ENCODE data around the gene CCDC191.

GRCh38 chr3:114020907-114021306 lies 35.4 kb downstream of the CCDC191 start:
- TF ChIP-seq, protein P1, sequence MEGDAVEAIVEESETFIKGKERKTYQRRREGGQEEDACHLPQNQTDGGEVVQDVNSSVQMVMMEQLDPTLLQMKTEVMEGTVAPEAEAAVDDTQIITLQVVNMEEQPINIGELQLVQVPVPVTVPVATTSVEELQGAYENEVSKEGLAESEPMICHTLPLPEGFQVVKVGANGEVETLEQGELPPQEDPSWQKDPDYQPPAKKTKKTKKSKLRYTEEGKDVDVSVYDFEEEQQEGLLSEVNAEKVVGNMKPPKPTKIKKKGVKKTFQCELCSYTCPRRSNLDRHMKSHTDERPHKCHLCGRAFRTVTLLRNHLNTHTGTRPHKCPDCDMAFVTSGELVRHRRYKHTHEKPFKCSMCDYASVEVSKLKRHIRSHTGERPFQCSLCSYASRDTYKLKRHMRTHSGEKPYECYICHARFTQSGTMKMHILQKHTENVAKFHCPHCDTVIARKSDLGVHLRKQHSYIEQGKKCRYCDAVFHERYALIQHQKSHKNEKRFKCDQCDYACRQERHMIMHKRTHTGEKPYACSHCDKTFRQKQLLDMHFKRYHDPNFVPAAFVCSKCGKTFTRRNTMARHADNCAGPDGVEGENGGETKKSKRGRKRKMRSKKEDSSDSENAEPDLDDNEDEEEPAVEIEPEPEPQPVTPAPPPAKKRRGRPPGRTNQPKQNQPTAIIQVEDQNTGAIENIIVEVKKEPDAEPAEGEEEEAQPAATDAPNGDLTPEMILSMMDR (IDR thresholded peaks at IDR 0.05; ENCODE audit: low read depth, low read length, poor library complexity, severe bottlenecking): no peak
- TF ChIP-seq EZH2phosphoT487 (IDR thresholded peaks at IDR 0.05; ENCODE audit: borderline replicate concordance, low read length): no peak

All from DOHH2 (cell line).